Measurements from ENCODE around the gene TRIM69.

GRCh38 chr15:44813231-44813630, 76.9 kb downstream of the TRIM69 start:
- TF ChIP-seq CTCF (IDR thresholded peaks at IDR 0.05) (peak in 1 of 6 experiments; percentile 10), POLR2A (IDR thresholded peaks at IDR 0.05) (no peak)
